Erythroblast (primary cell): ENCODE data around the gene HOXD9.

Source experiments
- GATA1 ChIP-seq: IDR thresholded peaks from 2 replicates; pipeline ENCODE4 v1.6.1; 2011; ENCODE audit warnings: low read depth, mild to moderate bottlenecking, control low read depth, low read length, moderate library complexity
- POLR2A ChIP-seq: IDR thresholded peaks from 2 replicates; pipeline ENCODE4 v1.6.1; 2011; ENCODE audit warnings: mild to moderate bottlenecking, low read length

DNA sequence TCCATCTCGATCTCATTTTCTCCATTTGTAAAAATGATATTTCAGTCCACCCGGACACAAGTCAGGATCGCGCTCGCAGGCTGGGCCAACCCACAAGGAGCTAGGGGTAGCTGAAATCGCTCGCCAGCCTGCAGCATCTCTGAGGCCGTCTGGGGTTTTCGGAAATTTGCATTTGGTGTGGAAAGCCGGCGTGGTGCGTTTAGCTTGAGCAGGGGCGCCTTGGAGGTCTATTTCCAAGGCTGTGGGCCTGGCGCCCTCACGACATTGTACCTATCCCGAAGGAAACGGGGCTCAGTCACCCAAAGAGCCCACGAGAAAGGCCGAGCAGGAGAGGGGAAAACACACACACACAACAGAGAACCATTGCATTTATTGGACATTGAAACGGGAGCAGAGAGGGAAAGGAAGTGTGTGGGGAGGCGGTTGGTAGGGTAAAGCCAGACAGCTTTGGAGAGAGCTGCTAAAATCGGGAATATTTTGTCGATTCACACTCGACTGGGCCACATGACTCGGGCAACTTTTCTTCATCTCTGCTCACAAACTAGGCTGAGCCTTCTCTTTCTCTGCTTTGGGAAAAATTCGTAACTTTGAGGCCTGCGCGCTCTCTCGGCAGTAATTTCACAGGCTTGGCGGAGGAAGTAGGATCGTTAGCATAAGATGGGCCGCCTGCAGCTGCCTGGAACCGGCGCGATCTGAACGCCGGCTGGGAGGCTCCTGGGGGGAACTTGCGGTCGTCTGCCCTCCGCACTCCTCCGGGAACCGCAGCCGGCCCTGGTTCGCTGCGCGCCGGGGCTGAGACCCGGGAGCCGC lies 5.9 kb downstream of the HOXD9 start:
- no peak for TF ChIP-seq POLR2A
- no peak for TF ChIP-seq GATA1
